Measurements from ENCODE around the gene CCDC93. TPM values are rescaled to one million over a fixed set of nuclear protein-coding genes. Genes with fewer than 3 reads are reported as not detected.
A peak's percentile ranks its signal among the peaks of the same experiment; 100 is the strongest.

Gene CCDC93
- total RNA-seq, 2 donors from 2014 or later = 33.5 to 37.8 TPM

GRCh38 chr2:117963446-117963845 is 50.4 kb downstream of the CCDC93 start:
- H3K9me3 ChIP-seq = no peaks in the 10 kb centered on the region
- intact Hi-C loops (cut with DNase I) = no loop called here
- no peak overlapping the region for H3K4me3 ChIP-seq
- peaks cover 6% of the 10 kb centered on the region for H3K4me1 ChIP-seq
- no peaks in the 10 kb centered on the region for H3K27me3 ChIP-seq
- no peak overlapping the region for H3K27ac ChIP-seq
- no peak for DNase-seq
- H3K9ac ChIP-seq (ENCODE audit: low read depth in 2 of 2, low read length in 2 of 2) = no peak overlapping the region
- H3K36me3 ChIP-seq = no peaks in the 10 kb centered on the region
- TF ChIP-seq CTCF (IDR thresholded peaks at IDR 0.05) = no peak

DNA sequence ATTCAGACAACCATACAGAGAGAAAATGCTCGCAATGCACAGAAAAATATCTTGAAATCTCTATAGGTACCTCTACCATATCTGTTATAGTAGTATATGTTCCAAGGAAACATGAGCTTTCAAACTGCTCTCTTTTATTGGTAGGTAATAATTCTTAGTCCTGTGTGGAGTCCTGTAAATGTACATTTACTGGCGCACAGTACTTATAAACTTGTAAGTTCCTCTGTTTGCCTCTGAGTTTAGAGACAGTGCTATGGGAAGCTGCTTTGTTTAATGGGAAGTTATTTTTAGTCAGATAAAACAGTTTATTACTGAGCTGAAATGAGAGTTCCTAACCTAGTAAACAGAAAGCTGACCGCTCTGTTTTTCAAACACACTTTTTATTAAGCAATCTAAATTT is 52.7 kb downstream of the CCDC93 start:
- peak overlapping the region; percentile 14 for H3K27ac ChIP-seq
- H3K9ac ChIP-seq (ENCODE audit: low read depth in 2 of 2, low read length in 2 of 2) = no peak overlapping the region
- H3K36me3 ChIP-seq = peaks cover under 1% of the 10 kb centered on the region
- H3K4me1 ChIP-seq = peaks cover 6% of the 10 kb centered on the region
- no peaks in the 10 kb centered on the region for H3K27me3 ChIP-seq
- H3K4me3 ChIP-seq = no peak overlapping the region
- intact Hi-C loops (cut with DNase I) = no loop called here
- no peak for DNase-seq
- no peaks in the 10 kb centered on the region for H3K9me3 ChIP-seq
- no peak for TF ChIP-seq CTCF (IDR thresholded peaks at IDR 0.05)

- Histone ChIP-seq H3K9ac (ENCODE audit: low read depth in 2 of 2, low read length in 2 of 2) (no peak overlapping the region), H3K4me3 (no peak overlapping the region), H3K36me3 (peaks cover 5% of the 10 kb centered on the region), H3K4me1 (peaks cover 6% of the 10 kb centered on the region), H3K27me3 (no peaks in the 10 kb centered on the region), H3K27ac (peak overlapping the region; percentile 14), H3K9me3 (no peaks in the 10 kb centered on the region)
- no peak for TF ChIP-seq CTCF (IDR thresholded peaks at IDR 0.05)
- DNase-seq = peak; percentile 38
- intact Hi-C loops (cut with DNase I) = no loop called here
Measured at GRCh38 chr2:117960231-117960630, 53.6 kb downstream of the CCDC93 start.

DNA sequence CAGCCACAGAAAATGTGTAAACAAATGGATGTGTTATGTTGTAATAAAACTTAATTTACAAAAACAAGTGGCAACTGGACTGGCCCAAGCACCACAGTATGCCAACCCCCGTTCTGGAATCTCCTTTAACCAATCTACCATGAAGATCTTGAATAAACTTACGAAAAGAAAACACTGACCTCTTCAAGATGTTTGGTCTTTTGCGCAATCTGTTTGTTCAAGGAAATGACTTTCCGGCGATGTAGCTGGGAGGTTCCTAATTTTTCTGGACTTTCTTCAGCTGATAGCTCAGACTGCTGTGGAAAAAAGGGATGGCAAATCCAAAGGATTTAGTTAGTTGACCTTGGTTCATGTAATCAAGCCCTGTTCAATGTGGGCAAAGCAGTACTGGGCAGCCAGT is 55.7 kb downstream of the CCDC93 start:
- no peak overlapping the region for H3K9ac ChIP-seq (ENCODE audit: low read depth in 2 of 2, low read length in 2 of 2)
- H3K27ac ChIP-seq = peak overlapping the region; percentile 2
- H3K36me3 ChIP-seq = peaks cover 9% of the 10 kb centered on the region
- intact Hi-C loops (cut with DNase I) = loop anchor here (10.0 kb wide), 1 partner anchor 143 kb away; the partner anchor contains the start of gene DDX18
- TF ChIP-seq CTCF (IDR thresholded peaks at IDR 0.05) = no peak
- H3K27me3 ChIP-seq = no peaks in the 10 kb centered on the region
- H3K4me1 ChIP-seq = peaks cover 6% of the 10 kb centered on the region
- no peaks in the 10 kb centered on the region for H3K9me3 ChIP-seq
- no peak overlapping the region for H3K4me3 ChIP-seq
- peak; percentile 41 for DNase-seq

DNA sequence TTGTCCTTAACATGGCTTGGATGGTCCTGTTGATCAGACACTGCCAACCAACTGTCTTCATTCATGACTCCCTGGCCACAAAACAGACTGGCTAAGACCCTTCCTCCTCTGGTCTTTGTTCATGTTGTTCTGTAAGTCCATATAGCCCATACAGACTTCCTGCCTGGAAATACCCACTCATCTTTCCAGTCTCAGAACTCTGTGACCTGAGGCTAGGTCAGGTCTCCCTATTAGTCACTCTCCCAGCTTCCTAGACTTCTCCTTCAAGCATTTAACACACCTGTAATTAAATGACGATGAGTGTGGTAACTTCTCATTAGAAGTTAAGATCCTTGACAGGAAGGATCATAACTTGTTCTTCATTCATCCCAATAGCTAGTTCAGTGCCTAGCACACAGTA is 56.3 kb downstream of the CCDC93 start:
- intact Hi-C loops (cut with DNase I) = loop anchor here (10.0 kb wide), 1 partner anchor 143 kb away; the partner anchor contains the start of gene DDX18
- Histone ChIP-seq H3K9me3 (no peaks in the 10 kb centered on the region), H3K36me3 (peaks cover 9% of the 10 kb centered on the region)

More for the DNA sequence above, 56.3 kb downstream of the CCDC93 start:
- Histone ChIP-seq H3K9ac (ENCODE audit: low read depth in 2 of 2, low read length in 2 of 2) (no peak overlapping the region), H3K4me1 (peaks cover 6% of the 10 kb centered on the region), H3K27ac (peak overlapping the region; percentile 2), H3K27me3 (no peaks in the 10 kb centered on the region), H3K4me3 (no peak overlapping the region)
- no peak for DNase-seq
- no peak for TF ChIP-seq CTCF (IDR thresholded peaks at IDR 0.05)

Data from colonic mucosa (tissue), 4 donors.